ENCODE results near the gene EYS. TPM values are rescaled to one million over a fixed set of nuclear protein-coding genes. Genes with fewer than 3 reads are reported as not detected.

EYS gene
- polyA plus RNA-seq, 1 experiment: not detected

GRCh38 chr6:65064844-65065243 lies 642.2 kb downstream of the EYS start:
- no peak overlapping the region for H3K4me3 ChIP-seq (ENCODE audit: low read depth, low read length)
- no peaks in the 10 kb centered on the region for H3K27me3 ChIP-seq (ENCODE audit: control insufficient read depth, insufficient read depth, low read length)
- POLR2A ChIA-PET: no interaction called here
- no peak for TF ChIP-seq CTCF (IDR thresholded peaks at IDR 0.05; ENCODE audit: insufficient read depth, low read depth, low read length)
- H3K36me3 ChIP-seq (ENCODE audit: control insufficient read depth, insufficient read depth, low read length): no peaks in the 10 kb centered on the region
- no peak for DNase-seq (ENCODE audit: low read depth)
- CTCF ChIA-PET: no interaction called here

GRCh38 chr6:65059568-65059967 lies 647.5 kb downstream of the EYS start:
- Histone ChIP-seq H3K27me3 (ENCODE audit: control insufficient read depth, insufficient read depth, low read length) (no peaks in the 10 kb centered on the region), H3K4me3 (ENCODE audit: low read depth, low read length) (no peak overlapping the region), H3K36me3 (ENCODE audit: control insufficient read depth, insufficient read depth, low read length) (no peaks in the 10 kb centered on the region)
- ChIA-PET POLR2A (no interaction called here), CTCF (no interaction called here)
- TF ChIP-seq CTCF (IDR thresholded peaks at IDR 0.05; ENCODE audit: insufficient read depth, low read depth, low read length): no peak
- no peak for DNase-seq (ENCODE audit: low read depth)

GRCh38 chr6:65055545-65055944 lies 651.5 kb downstream of the EYS start:
- H3K36me3 ChIP-seq (ENCODE audit: control insufficient read depth, insufficient read depth, low read length): no peaks in the 10 kb centered on the region
- CTCF ChIA-PET: no interaction called here
- TF ChIP-seq CTCF (IDR thresholded peaks at IDR 0.05; ENCODE audit: insufficient read depth, low read depth, low read length): no peak
- DNase-seq (ENCODE audit: low read depth): no peak
- no peak overlapping the region for H3K4me3 ChIP-seq (ENCODE audit: low read depth, low read length)
- POLR2A ChIA-PET: no interaction called here
- H3K27me3 ChIP-seq (ENCODE audit: control insufficient read depth, insufficient read depth, low read length): no peaks in the 10 kb centered on the region

- Histone ChIP-seq H3K4me3 (ENCODE audit: low read depth, low read length) (no peak overlapping the region), H3K27me3 (ENCODE audit: control insufficient read depth, insufficient read depth, low read length) (no peaks in the 10 kb centered on the region), H3K36me3 (ENCODE audit: control insufficient read depth, insufficient read depth, low read length) (no peaks in the 10 kb centered on the region)
- CTCF ChIA-PET: no interaction called here
- no peak for DNase-seq (ENCODE audit: low read depth)
- TF ChIP-seq CTCF (IDR thresholded peaks at IDR 0.05; ENCODE audit: insufficient read depth, low read depth, low read length): no peak
- POLR2A ChIA-PET: no interaction called here
Measured at GRCh38 chr6:65052626-65053025, 654.4 kb downstream of the EYS start.

- Histone ChIP-seq H3K27me3 (ENCODE audit: control insufficient read depth, insufficient read depth, low read length) (no peaks in the 10 kb centered on the region), H3K36me3 (ENCODE audit: control insufficient read depth, insufficient read depth, low read length) (no peaks in the 10 kb centered on the region), H3K4me3 (ENCODE audit: low read depth, low read length) (no peak overlapping the region)
- no peak for DNase-seq (ENCODE audit: low read depth)
- ChIA-PET POLR2A (no interaction called here), CTCF (no interaction called here)
- no peak for TF ChIP-seq CTCF (IDR thresholded peaks at IDR 0.05; ENCODE audit: insufficient read depth, low read depth, low read length)
Measured at GRCh38 chr6:65045801-65046200, 661.2 kb downstream of the EYS start.
